Parathyroid adenoma (tissue), 2 donors: ENCODE results near the gene ORC4.
"Not testable (repeated sequence)": the region's sequence is repeated elsewhere in the genome, so short reads cannot be mapped to it uniquely, and the experiment has no call there.

Experiments
- H2AFZ ChIP-seq: fragments of 300-600 bp; sonication (generic); one replicate; pipeline ENCODE4 v1.7.0; 2017; ENCODE audit warnings: antibody characterized with exemption, mild to moderate bottlenecking
- H3K27ac ChIP-seq: fragments of 300-600 bp; sonication (generic); one replicate; pipeline ENCODE4 v1.7.0; 2017
- H3K27me3 ChIP-seq: fragments of 300-600 bp; sonication (generic); one replicate; pipeline ENCODE4 v1.7.0; 2017; ENCODE audit warnings: low read length; ENCODE audit not compliant: control insufficient read depth, insufficient read depth
- H3K36me3 ChIP-seq: fragments of 300-600 bp; sonication (generic); one replicate; pipeline ENCODE4 v1.7.0; 2017; ENCODE audit warnings: low read length; ENCODE audit not compliant: control insufficient read depth, insufficient read depth
- H3K4me1 ChIP-seq: fragments of 300-600 bp; sonication (generic); one replicate; pipeline ENCODE4 v1.7.0; 2017; ENCODE audit warnings: control low read depth
- H3K4me2 ChIP-seq: fragments of 300-600 bp; sonication (generic); one replicate; pipeline ENCODE4 v1.7.0; 2017; ENCODE audit warnings: low read length
- H3K4me3 ChIP-seq: fragments of 300-600 bp; sonication (generic); one replicate; pipeline ENCODE4 v1.7.0; 2017; ENCODE audit warnings: low read depth, low read length
- H3K79me2 ChIP-seq: fragments of 300-600 bp; sonication (generic); one replicate; pipeline ENCODE4 v1.7.0; 2017; ENCODE audit warnings: control low read depth
- H3K9ac ChIP-seq: fragments of 300-600 bp; sonication (generic); one replicate; pipeline ENCODE4 v1.7.0; 2017; ENCODE audit warnings: mild to moderate bottlenecking
- H3K9me3 ChIP-seq: fragments of 300-600 bp; sonication (generic); one replicate; pipeline ENCODE4 v1.7.0; 2017; ENCODE audit warnings: low read length; ENCODE audit not compliant: control insufficient read depth
- CTCF ChIP-seq: fragments of 300-600 bp; sonication (generic); IDR thresholded peaks from one replicate; pipeline ENCODE4 v1.7.0; 2017; ENCODE audit warnings: antibody characterized with exemption, mild to moderate bottlenecking
- donor health status: primary hyperparathyroidism.

The ORC4 gene

DNA sequence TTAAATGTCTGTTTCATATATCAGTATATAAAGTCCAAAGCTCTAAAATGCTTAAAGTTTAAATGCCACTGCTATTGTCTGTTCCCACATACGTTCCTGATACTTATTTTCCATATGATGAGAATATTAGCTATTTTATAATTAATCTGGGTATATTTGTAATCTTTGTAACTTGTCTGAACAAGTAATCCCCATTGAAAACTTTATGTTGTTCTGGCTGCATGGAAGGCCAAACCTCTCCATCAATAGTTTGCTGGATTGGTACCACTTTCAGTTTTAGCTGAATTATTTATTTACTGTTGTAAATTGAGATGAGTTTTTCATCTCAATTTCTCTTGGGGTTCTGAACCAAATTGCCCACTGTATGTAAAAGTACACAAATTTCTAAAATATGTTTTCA is 1.8 kb upstream of the ORC4 start:
- Histone ChIP-seq H3K9ac (no peak overlapping the region), H3K4me1 (peaks cover 7% of the 10 kb centered on the region), H3K9me3 (no peaks in the 10 kb centered on the region), H3K27ac (peak overlapping the region; percentile 94), H3K27me3 (no peaks in the 10 kb centered on the region), H3K79me2 (peaks cover 9% of the 10 kb centered on the region), H3K4me3 (peak overlapping the region; percentile 87), H3K36me3 (no peaks in the 10 kb centered on the region), H3K4me2 (peak overlapping the region; percentile 80), H2AFZ (no peak overlapping the region)
- TF ChIP-seq CTCF = no peak

DNA sequence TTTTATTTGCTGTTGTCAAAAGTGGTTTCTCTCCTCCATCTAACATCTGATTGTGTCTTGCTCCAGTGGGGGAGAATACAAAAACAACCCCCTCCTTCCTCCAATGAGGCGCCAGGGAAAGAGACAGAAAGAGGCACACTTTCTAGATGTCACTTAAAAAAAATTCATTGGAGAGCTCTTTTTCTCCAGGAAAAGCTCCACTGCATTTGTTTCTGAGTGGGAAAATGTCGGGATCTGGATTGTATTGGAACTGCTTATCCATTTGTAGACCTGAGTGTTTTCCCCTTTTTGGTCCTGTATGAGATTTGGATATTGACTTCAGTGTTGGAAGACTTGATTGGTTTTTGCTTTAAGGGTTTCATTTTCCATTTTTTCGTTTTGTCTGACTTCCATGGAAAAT is 1.3 kb upstream of the ORC4 start:
- H3K9me3 ChIP-seq = no peaks in the 10 kb centered on the region
- H3K27me3 ChIP-seq = no peaks in the 10 kb centered on the region
- H3K4me2 ChIP-seq = peak overlapping the region; percentile 80
- peak overlapping the region; percentile 94 for H3K27ac ChIP-seq
- no peak for TF ChIP-seq CTCF
- peak overlapping the region; percentile 87 for H3K4me3 ChIP-seq
- peaks cover 7% of the 10 kb centered on the region for H3K4me1 ChIP-seq
- H2AFZ ChIP-seq = peak overlapping the region; percentile 93
- H3K36me3 ChIP-seq = no peaks in the 10 kb centered on the region
- no peak overlapping the region for H3K9ac ChIP-seq
- peaks cover 11% of the 10 kb centered on the region for H3K79me2 ChIP-seq

DNA sequence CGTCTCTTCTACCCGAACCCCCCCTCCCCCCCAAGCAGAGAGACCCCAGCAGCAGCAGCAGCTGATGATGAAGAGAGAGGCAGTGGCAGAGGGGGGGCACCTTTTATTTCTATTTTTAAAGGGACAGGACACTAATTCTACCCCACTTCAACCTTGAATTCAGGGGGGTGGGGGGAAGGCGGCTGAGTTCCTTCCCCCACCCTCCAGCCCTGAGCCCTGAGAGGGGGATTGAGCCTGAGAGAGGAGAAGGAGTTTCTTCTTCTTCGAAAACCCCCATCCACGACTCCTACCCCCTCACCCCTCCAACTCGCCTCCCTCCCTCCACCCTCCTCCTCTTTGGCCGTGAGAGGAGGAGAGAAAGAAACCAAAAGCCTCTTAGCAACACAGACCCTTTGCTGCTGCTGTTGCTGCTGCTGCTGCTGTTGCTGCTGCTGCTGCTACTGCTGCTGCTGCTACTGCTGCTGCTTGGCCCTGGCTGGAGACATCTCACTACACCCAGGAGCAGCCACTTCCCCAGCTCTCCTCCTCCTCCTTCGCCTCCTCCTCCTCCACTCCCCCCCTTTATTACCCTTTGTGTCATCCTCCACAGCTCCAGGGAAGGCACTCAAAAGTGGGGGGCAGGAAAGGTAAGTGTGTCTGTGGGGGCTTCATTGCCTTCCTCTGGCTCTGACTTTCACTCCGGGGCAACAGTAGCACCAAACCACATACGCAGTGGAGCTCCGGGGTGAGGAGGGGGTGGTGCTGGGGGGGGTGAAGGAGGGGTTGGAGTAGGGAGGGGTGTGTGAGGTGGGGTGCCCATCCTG is 723 bp upstream of the ORC4 start, which contains the start of gene MBD5:
TSS of gene MBD5 (plus strand) at position 33 of the 803 bp plus-strand sequence.
- H3K9ac ChIP-seq = peak within 1 kb of the TSS; percentile 82
- H3K4me3 ChIP-seq = peak within 1 kb of the TSS; percentile 93
- no peak for TF ChIP-seq CTCF
- H3K79me2 ChIP-seq = peaks cover 14% of the 10 kb centered on the region
- no peaks in the 10 kb centered on the region for H3K36me3 ChIP-seq
- peak within 1 kb of the TSS; percentile 94 for H3K27ac ChIP-seq
- H3K4me1 ChIP-seq = peaks cover 7% of the 10 kb centered on the region
- H2AFZ ChIP-seq = peak within 1 kb of the TSS; percentile 93
- no peaks in the 10 kb centered on the region for H3K9me3 ChIP-seq
- no peaks in the 10 kb centered on the region for H3K27me3 ChIP-seq
- peak within 1 kb of the TSS; percentile 80 for H3K4me2 ChIP-seq

GRCh38 chr2:148014616-148015015 is 5.9 kb downstream of the ORC4 start:
- H3K4me3 ChIP-seq = no peak overlapping the region
- H3K9ac ChIP-seq = no peak overlapping the region
- no peak overlapping the region for H3K27ac ChIP-seq
- peaks cover 4% of the 10 kb centered on the region for H3K4me1 ChIP-seq
- H3K4me2 ChIP-seq = no peak overlapping the region
- H3K9me3 ChIP-seq = no peaks in the 10 kb centered on the region
- TF ChIP-seq CTCF = no peak
- no peaks in the 10 kb centered on the region for H3K36me3 ChIP-seq
- no peak overlapping the region for H2AFZ ChIP-seq
- peaks cover 42% of the 10 kb centered on the region for H3K79me2 ChIP-seq
- no peaks in the 10 kb centered on the region for H3K27me3 ChIP-seq

DNA sequence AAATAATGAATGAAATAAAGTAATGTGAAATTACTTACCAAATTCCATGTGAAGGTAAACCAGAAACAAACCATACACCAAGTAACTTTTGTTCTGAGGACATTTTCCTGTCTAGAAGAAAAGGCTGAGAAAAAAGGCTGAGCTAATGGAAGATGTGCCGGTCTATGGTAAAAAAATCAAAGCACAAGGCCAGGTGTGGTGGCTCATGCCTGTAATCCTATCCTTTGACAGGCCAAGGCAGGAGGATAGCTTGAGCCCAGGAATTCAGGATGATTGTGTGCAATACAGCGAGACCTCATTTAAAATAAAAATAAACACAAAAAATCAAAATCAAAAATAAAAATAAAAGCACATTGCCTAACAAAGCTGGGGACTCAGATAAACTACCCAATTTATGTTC is 6.7 kb downstream of the ORC4 start:
- H3K79me2 ChIP-seq = peaks cover 38% of the 10 kb centered on the region
- H3K4me3 ChIP-seq = no peak overlapping the region
- H3K4me2 ChIP-seq = no peak overlapping the region
- H3K9ac ChIP-seq = no peak overlapping the region
- H3K27ac ChIP-seq = no peak overlapping the region
- no peaks in the 10 kb centered on the region for H3K27me3 ChIP-seq
- H3K36me3 ChIP-seq = no peaks in the 10 kb centered on the region
- H3K4me1 ChIP-seq = no peaks in the 10 kb centered on the region
- no peaks in the 10 kb centered on the region for H3K9me3 ChIP-seq
- no peak overlapping the region for H2AFZ ChIP-seq
- TF ChIP-seq CTCF = no peak

DNA sequence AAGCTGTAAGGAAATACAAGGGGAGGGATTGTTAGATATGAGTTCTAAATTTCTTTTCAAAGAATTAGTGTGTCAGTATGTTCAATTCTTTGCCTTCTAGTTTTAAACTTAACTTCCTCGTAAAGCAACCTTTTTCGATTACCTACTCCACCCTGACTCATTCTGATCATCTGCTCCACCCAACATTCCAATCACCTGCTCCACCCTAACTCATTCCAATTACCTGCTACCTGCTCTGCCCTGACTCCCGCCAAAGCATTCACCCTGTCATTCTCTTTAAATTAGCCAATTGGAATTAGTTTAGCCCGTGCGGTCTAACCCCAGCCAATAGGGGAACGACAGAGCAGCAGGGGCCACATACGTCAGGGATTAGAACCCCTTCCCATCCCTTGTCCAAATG is 12.1 kb downstream of the ORC4 start:
- not testable (repeated sequence) for H3K27me3 ChIP-seq

More for the DNA sequence above, 12.1 kb downstream of the ORC4 start:
- not testable (repeated sequence) for H3K4me1 ChIP-seq, H2AFZ ChIP-seq, H3K4me3 ChIP-seq, H3K9ac ChIP-seq, H3K27ac ChIP-seq, H3K4me2 ChIP-seq, H3K9me3 ChIP-seq, H3K36me3 ChIP-seq
- H3K79me2 ChIP-seq = peaks cover 70% of the 10 kb centered on the region
